Suppressor macrophage treated with lipopolysaccharide for 1 hour (primary cell): ENCODE data around the gene F8.
"Not testable (repeated sequence)": the region's sequence is repeated elsewhere in the genome, so short reads cannot be mapped to it uniquely, and the experiment has no call there.

Source experiments
- DNase-seq, 3 donors: peaks; one replicate each; pipeline ENCODE4 v3.0.0-alpha.2; 2020 to 2022

The F8 gene

DNA sequence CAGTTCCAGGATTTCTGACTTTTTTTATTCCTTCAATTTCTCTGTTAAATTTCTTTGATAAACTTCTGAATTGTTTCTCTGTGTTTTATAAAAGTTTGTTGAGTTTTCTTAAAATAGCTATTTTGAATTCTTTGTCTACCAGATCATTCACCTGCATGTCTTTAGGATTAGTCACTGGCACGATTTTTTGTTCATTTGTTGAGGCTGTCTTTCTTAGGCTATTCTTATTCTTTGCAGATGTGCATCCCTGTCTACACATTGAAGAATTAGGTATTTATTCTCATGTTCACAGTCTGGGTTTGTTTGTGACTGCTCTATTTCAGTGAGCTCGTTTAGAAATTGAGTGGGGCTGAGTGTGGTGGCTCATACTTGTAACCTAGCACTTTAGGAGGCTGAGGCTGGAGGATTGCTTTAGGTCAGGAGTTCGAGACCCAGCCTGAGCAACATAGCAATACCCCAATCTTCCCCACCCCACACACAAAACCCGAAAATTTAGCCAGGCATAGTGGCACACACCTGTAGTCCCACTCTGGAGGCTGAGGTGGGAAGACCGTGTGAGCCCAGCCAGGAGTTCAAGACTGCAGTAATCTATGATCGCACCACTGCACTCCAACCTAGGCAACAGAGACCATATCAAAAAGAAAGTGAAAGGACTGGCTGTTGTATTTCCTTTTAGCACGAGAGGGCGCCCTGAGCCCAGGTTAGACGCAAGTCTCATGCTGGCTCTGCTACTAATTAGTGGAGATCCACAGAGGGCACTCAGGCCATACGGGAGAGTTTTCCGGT, 42.0 kb downstream of the F8 start:
- peak; percentile 77 to 79 (median 78) for DNase-seq

DNA sequence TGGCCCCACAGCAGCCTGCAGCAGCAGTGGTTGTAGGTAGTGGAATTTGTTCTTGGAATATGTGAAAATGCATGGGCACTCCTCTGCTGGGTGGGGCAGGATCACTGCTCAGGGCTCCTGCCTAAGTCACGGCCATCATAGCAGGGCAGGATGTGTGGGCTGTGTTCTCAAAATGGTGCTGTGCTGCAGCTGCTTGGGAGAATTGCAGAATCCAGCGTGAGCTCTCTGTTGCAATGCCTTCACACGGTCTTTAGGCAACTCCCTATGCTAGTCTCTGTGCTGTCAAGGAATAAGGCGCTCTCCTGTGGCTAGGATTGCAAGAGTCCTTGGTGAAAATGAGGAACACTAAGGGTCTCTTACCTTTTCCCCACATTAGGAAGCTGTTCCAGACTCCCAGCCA, 42.9 kb downstream of the F8 start:
- DNase-seq: peak; percentile 27 to 39 (median 37)

DNA sequence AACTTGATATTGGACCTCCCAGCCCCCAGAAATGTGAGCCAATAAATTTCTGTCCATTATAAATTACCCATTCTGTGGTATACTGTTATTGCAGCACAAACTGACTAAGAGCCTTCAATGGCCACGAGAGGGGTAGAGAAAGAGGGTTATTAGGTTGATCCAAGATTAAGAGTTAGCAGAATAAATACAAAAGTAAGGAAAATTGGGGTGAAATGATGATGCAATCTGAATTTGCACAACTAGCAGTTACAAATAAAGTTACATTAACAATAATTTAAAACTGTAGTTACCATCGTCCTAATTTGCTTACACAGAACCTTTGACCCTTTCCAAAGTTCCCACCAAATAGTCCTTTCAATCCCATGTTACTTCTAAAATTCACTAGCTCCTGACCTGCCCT, 54.2 kb downstream of the F8 start:
- no peak for DNase-seq

DNA sequence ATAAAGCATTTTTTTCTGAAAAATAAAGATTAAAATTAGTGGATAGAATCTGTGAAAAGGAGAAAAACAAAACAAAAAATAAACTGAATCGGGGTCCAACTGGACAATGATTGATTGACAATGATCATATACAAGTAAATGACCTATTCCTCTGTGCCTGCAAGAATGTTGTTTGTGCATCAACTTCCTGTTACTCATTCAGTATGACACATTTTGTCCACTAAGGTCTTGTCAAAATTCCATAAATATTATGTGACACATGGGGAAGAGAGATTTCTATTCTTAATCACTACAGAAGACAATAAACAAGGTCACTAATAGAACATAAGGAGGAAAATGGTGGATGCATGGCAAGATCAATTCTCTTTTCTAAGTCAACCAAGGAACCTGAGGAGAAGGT, 54.9 kb downstream of the F8 start:
- peak; percentile 8 to 50 (median 44) for DNase-seq

DNA sequence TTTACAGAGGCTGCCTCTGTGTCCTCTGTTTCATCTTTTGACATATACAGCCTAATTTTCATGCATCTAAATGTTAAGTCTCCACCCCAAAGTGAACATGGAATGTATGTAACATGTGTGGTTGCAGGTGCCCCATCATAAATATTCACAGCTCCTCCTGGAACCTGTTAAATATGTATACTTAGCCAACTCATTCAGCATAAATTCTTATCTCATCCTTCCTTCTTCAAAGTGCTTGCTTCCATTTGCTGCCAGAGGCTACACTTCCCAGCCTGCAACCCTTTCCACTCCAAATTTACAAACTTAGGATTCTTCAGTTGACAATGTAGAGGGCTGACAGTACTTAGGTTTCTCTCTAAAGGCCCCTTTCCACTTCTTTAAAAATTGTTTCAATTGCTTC, 60.6 kb downstream of the F8 start:
- no peak for DNase-seq

DNA sequence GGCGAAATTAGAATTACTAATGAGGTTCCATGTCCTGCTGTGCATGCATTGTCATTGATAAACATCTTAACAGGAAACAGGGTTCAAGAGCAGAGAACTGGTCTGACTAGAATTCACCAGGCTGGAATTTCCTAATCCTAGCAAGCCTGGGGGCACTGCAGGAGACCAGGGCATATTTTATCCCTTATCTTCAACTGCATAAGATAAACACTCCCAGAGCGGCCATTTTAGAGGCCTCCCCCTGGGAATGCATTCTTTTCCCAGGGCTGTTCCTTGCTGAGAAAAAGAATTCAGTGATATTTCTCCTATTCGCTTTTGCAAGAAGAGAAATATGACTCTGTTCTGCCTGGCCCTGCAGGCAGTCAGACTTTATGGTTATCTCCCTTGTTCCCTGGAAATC, 66.7 kb downstream of the F8 start:
- DNase-seq: not testable (repeated sequence)

DNA sequence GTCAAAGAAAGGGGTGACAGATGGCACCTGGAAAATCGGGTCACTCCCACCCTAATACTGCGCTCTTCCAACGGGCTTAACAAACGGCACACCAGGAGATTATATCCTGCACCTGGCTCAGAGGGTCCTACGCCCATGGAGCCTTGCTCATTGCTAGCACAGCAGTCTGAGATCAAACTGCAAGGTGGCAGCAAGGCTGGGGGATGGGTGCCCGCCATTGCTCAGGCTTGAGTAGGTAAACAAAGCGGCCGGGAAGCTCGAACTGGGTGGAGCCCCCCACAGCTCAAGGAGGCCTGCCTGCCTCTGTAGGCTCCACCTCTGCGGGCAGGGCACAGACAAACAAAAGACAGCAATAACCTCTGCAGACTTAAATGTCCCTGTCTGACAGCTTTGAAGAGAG, 83.3 kb downstream of the F8 start:
- not testable (repeated sequence) for DNase-seq

DNA sequence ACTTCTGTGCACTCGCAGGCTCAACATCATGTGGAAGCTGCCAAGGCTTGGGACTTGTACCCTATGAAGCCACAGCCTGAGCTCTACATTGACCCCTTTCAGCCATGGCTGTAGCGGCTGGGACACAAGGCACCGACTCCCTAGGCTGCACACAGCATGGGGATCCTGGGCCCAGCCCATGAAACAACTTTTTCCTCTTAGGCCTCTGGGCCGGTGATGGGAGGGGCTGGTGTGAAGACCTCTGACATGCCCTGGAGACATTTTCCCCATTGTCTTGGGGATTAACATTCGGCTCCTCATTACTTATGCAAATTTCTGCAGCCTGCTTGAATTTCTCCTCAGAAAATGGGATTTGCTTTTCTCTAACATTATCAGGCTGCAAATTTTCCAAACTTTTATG, 97.8 kb downstream of the F8 start:
- DNase-seq: not testable (repeated sequence)

DNA sequence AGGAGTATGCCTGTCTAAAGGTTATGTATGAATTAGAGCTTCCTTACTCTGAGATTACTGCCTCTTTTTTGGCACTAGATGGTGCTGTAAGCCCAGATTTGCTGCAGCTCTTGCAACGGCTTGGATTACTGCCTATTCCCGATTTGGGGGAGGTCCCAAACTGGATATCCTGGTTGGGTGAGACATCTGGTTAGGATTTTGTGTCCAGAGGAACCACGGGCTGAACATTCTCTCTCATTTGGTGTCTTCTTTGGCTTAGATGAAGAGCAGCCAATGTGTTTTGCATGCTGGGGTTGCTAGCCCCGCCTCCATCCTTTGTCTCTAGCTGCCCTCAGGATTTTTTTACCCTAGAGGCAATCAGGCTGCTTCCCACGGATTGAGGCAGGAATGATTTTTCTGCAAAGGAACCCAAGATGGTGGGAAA, 104.5 kb downstream of the F8 start:
- DNase-seq: peak; percentile 42 to 63 (median 42)

DNA sequence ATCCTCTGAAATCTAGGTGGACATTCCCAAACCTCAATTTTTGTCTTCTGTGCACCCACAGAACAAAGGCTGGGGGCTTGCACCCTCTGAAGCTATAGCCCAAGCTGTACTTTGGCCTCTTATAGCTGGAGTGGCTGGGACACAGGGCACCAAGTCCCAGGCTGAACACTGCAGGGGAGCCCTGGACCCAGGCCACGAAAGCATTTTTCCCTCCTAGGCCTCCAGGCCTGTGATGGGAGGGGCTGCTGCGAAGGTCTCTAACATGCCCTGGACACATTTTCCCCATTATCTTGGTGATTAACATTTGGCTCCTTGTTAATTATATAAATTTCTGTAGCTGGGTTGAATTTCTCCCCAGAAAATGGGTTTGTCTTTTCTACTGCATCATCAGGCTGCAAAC, 108.5 kb downstream of the F8 start:
- DNase-seq: no peak

DNA sequence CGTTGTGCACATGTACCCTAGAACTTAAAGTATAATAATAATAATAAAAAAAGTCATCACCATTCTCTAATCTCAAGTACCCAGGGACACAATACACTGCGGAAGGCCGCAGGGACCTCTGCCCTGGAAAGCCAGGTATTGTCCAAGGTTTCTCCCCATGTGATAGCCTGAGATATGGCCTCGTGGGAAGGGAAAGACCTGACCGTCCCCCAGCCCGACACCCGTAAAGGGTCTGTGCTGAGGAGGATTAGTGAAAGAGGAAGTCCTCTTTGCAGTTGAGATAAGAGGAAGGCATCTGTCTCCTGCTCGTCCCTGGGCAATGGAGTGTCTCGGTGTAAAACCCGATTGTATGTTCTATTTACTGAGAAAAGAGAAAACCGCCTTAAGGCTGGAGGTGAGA, 112.0 kb downstream of the F8 start:
- not testable (repeated sequence) for DNase-seq

DNA sequence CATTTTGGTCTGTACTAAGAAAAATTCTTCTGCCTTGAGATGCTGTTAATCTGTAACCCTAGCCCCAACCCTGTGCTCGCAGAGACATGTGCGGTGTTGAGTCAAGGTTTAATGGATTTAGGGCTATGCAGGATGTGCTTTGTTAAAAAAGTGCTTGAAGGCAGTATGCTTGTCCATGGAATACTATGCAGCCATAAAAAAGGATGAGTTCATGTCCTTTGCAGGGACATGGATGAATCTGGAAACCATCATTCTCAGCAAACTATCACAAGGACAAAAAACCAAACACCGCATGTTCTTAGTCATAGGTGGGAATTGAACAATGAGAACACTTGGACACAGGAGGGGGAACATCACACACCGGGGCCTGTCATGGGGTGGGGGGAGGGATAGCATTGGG, 112.5 kb downstream of the F8 start:
- DNase-seq: not testable (repeated sequence)

DNA sequence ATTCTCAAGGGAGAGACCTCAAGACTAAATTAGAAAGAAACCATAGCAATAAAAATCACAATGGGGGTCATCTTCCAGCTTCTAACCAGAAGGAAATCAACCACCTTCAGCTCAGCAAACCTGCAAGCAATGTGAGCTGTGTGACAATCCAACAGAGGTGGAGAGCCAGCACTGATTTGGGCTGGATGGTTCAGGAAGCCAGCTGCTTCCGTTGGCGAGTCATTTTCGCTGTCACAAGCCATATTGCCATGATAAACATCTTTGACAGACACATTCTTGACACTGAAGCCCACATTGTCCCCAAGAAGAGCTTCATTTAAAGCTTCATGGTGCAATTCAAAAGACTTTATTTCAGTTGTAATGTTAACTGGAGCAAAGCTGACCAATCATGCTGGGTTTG, 113.7 kb downstream of the F8 start:
- DNase-seq: no peak

DNA sequence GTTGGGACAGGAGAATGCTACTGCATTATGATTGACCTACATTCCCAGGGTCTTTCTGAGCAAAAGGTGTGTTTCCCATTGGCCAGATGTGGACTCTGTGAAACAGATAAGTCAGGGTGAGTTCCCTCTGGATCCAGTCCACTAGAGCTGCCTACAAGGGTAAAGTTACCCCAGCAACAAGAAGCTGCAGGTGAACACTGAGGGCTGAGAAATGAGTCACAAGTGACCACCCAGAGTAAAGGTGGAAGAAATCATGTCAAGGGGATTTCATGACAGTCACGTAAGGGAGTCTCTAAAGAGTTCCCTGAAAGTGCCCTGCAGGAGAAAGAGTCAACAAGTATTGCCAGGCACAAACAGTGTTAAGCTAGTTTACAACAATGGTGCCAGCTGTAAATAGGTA, 120.1 kb downstream of the F8 start:
- no peak for DNase-seq

DNA sequence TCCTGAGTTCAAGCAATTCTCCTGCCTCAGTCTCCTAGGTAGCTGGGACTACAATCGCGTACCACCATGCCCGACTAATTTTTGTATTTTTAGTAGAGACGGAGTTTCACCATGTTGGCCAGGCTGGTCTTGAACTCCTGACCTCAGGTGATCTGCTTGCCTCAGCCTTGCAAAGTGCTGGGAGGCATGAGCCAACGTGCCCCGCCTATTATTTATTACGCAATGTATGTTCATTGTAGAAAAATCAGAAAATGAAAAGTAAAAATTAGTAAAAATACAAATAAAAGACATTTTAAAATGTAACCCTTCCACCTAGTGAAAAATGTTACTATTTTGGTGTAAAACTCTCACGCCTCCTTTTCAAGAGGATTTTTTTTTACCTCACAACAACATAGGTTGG, 122.2 kb downstream of the F8 start:
- DNase-seq: no peak

DNA sequence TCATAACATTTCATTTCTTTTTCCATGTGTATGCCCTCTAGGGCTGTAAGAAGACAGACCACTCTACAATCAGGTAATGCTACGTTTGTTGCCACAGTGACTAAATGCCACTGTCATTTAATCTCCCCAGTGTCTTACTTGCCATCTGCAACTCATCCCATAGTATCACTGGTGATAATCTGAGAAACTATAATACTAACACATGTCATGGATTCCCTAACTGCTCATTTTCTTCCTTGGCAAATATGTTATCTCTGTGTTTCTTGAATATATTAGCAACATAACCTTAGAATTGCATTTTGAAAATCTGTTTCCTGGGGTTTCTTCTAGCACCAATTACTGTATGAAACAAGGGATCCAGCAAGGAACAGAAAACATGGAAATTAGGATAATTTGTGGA, 130.2 kb downstream of the F8 start:
- DNase-seq: no peak

DNA sequence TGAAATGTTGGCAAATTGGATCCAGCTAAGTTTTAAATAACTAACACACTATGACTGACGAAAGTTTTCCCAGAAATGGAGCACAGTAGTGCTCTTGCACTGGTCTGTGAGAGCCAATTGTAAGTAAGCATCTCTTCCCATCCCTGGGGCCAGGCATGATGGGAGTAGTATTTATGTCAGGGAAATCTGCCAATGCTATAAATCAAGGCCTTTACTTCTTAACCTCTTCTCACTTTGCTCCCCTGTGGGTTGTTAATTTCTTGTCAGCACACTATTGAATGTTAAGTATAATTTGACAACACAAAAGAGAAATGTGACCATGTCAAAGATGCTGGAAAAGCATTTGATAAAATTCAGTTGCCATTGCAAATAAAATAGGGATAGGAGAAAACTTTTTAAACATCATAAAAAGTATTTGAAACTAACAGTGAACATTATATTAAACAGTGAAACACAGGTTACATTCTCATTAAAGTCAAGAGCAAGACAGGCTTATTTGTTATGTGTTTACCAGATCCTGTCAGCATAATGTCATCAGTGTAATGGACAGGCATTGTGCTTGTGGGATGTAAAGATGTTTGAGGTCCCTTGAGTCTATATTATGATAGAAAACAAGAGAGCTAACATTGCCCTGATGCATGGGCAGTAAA, 131.4 kb downstream of the F8 start:
- DNase-seq: no peak

DNA sequence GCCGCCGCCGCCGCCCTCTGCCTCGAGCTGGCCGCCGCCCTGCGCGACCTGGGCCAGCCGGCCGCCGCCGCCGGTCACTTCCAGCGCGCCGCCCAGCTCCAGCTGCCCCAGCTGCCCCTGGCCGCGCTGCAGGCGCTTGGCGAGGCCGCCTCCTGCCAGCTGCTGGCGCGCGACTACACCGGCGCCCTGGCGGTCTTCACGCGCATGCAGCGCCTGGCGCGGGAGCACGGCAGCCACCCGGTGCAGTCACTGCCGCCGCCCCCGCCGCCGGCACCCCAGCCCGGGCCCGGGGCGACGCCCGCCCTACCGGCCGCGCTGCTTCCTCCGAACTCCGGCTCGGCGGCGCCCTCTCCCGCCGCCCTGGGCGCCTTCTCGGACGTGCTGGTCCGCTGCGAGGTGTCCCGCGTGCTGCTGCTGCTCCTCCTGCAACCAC, 135.7 kb downstream of the F8 start:
- not testable (repeated sequence) for DNase-seq

DNA sequence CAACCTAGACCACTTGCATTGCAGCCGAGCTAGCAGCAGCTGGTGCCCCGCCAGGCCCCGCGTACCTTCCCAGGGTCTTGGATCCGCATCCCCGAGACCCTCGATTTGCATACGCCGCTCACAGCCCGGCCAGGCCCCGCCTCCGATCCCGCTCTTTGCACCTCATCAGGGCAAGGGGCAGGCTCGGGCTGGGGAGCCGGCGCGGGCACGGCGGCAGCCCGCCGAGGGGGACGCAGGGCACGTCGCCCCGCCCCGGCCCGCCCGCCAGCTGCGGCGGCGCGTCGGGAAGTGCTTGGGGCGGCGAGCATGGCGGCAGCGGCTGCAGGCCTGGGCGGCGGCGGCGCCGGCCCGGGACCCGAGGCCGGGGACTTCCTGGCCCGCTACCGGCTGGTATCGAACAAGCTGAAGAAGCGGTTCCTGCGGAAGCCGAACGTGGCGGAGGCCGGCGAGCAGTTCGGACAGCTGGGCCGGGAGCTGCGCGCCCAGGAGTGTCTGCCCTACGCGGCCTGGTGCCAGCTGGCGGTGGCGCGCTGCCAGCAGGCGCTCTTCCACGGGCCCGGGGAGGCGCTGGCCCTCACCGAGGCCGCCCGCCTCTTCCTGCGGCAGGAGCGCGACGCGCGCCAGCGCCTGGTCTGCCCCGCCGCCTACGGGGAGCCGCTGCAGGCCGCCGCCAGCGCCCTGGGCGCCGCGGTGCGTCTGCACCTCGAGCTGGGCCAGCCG, 136.3 kb downstream of the F8 start, which contains the start of gene F8A1:
TSS of gene F8A1 (plus strand) at position 287 of the 720 bp plus-strand sequence. CDS start at position 307, 20 bp downstream.
- not testable (repeated sequence) for DNase-seq

DNA sequence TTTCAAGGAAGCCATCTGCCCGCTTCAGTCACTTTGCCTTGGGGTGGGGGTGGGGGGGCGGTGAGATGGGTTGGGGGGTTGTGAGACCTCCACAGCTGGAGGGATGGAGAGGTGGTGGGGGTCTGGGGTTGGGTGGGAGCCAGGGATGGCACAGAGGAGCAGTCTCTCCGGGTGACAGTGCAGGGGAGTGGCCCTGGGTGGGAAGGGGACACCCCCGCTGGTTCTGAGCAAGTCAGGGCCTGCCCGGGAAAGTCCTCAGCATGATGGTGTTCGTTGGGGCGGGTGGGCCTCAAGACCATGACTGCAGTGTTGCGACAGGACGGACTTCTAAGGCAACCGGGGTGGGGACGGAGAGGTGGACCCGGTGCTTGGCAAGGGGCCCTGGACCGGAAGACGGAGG, 137.0 kb downstream of the F8 start:
- not testable (repeated sequence) for DNase-seq

DNA sequence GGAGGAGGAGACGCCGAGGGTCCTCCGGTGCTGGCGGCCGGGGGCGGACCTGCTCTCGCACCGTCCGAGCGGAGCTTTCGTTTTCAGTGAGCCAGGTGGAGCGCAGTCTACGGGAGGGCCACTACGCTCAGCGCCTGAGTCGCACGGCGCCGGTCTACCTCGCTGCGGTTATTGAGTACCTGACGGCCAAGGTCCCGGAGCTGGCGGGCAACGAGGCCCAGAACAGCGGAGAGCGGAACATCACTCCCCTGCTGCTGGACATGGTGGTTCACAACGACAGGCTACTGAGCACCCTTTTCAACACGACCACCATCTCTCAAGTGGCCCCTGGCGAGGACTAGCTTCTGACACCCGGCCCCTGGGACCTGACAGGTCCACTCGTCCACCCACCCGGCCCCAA, 137.5 kb downstream of the F8 start:
- DNase-seq: not testable (repeated sequence)

DNA sequence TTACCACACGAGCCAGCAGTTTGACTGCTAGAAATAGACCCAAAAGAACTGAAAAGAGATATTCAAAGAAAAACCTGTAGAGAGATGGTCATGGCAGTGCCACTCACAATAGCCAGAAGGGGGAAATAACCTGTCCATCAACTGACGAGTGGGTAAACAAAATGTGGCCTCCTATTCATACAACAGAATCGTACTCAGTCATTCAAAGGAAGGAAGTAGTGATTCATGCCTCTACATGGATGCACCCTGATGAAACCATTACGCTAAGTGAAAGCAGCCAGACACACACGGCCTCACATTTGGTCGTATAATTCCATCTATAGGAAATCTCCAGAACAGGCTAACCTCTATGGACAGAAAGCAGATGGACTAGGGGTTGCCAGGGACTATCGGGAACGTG, 138.5 kb downstream of the F8 start:
- DNase-seq: not testable (repeated sequence)

DNA sequence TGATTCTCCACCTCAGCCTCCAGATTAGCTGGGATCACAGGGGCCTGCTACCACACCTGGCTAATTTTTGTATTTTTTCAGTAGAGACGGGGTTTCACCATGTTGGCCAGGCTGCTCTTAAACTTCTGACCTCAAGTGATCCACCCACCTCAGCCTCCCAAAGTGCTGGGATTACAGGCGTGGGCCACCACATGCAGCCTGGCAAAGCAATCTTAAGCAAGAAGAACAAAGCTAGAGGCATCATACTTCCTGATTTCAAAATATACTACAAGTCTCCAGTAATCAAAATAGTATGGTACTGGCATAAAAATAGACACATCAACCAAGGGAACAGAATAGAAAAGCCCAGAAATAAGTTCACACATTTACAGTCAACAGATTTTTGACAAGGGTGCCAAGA, 149.2 kb downstream of the F8 start:
- peak in 2 of 3 donors; percentile 1 to 22 for DNase-seq

DNA sequence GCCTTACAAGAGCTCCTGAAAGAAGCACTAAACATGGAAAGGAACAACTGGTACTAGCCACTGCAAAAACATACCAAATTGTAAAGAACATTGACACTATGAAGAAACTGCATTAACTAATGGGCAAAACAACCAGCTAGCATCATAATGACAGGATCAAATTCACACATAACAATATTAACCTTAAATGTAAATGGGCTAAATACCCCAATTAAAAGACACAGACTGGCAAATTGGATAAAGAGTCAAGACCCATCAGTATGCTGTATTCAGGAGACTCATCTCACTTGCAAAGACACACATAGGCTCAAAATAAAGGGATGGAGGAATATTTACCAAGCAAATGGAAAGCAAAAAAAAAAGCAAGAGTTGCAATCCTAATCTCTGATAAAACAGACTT, 154.0 kb downstream of the F8 start:
- not testable (repeated sequence) for DNase-seq
